IMR-90 (cell line): Measurements from ENCODE around the gene MEOX2. TPM values are rescaled to one million over a fixed set of nuclear protein-coding genes. Genes with fewer than 3 reads are reported as not detected.

Experiments used
- ATAC-seq: fragments of 200-7000 bp; cut with Tn5 transposase; 2 replicates; pipeline ENCODE4 v1.9.1; 2020; ENCODE audit warnings: low read depth, mild to moderate bottlenecking, moderate library complexity
- BruUV-seq: library from RNA; stranded (reverse); fragments of 400-500 nt; replicated peaks from 2 replicates; lab custom pipeline; 2021; lab: Mats Ljungman, UMichigan
- CTCF ChIA-PET: fragments of 300-600 bp; formaldehyde crosslinking; extraction: SDS; loops from one replicate; lab custom pipeline; 2021; ENCODE audit warnings: antibody characterized with exemption; lab: Yijun Ruan, JAX
- POLR2A ChIA-PET: fragments of 300-600 bp; sonication (Branson Sonifier 250); formaldehyde crosslinking; loops from one replicate; lab custom pipeline; 2022; ENCODE audit warnings: antibody characterized with exemption; ENCODE audit not compliant: unreplicated experiment; lab: Charles Lee
- DNase-seq: peaks from one replicate; pipeline ENCODE4 v3.0.0; 2013
- H2AFZ ChIP-seq: replicated peaks from 2 replicates; pipeline ENCODE3; 2013; ENCODE audit warnings: low read length, mild to moderate bottlenecking; ENCODE audit not compliant: poor library complexity
- H2AK5ac ChIP-seq: 2 replicates; pipeline ENCODE4 v1.6.1; 2013; ENCODE audit warnings: low read depth, low read length, inconsistent platforms
- H2AK9ac ChIP-seq: replicated peaks from 2 replicates; pipeline ENCODE3; 2013; ENCODE audit warnings: mild to moderate bottlenecking, low read depth, low read length, moderate library complexity; ENCODE audit not compliant: poor library complexity
- H2BK120ac ChIP-seq: 2 replicates; pipeline ENCODE4 v1.6.1; 2013; ENCODE audit warnings: low read depth, low read length, inconsistent platforms
- H2BK15ac ChIP-seq: 3 replicates; pipeline ENCODE4 v1.6.1; 2013; ENCODE audit warnings: low read depth, low read length, inconsistent platforms
- H2BK20ac ChIP-seq: 2 replicates; pipeline ENCODE4 v1.6.1; 2013; ENCODE audit warnings: low read depth, mild to moderate bottlenecking, inconsistent platforms, low read length, moderate library complexity
- H2BK5ac ChIP-seq: 2 replicates; pipeline ENCODE4 v1.6.1; 2013; ENCODE audit warnings: mild to moderate bottlenecking, low read depth, low read length, inconsistent platforms; ENCODE audit not compliant: poor library complexity, severe bottlenecking
- H3K14ac ChIP-seq: replicated peaks from 2 replicates; pipeline ENCODE4 v1.6.1; 2013; ENCODE audit warnings: low read depth, low read length, inconsistent platforms
- H3K18ac ChIP-seq: 2 replicates; pipeline ENCODE4 v1.6.1; 2013; ENCODE audit warnings: low read depth, low read length, control low read depth
- H3K23ac ChIP-seq: 2 replicates; pipeline ENCODE4 v1.6.1; 2013; ENCODE audit warnings: low read depth, low read length, inconsistent platforms
- H3K27ac ChIP-seq: 2 replicates; pipeline ENCODE4 v1.5.1; 2013; ENCODE audit warnings: mild to moderate bottlenecking, control low read depth, low read length; ENCODE audit not compliant: insufficient read depth
- H3K27me3 ChIP-seq: 2 replicates; pipeline ENCODE4 v1.6.1; 2013; ENCODE audit warnings: low read length; ENCODE audit not compliant: control insufficient read depth, insufficient read depth
- H3K36me3 ChIP-seq: 2 replicates; pipeline ENCODE4 v1.6.1; 2013; ENCODE audit warnings: low read length, mixed read lengths; ENCODE audit not compliant: control insufficient read depth, insufficient read depth
- H3K4ac ChIP-seq: 2 replicates; pipeline ENCODE4 v1.6.1; 2013; ENCODE audit warnings: low read depth, low read length, inconsistent platforms
- H3K4me1 ChIP-seq: 2 replicates; pipeline ENCODE4 v1.6.1; 2013; ENCODE audit warnings: low read length, mixed read lengths; ENCODE audit not compliant: control insufficient read depth, insufficient read depth
- H3K4me2 ChIP-seq: 2 replicates; pipeline ENCODE4 v1.6.1; 2013; ENCODE audit warnings: low read depth, mild to moderate bottlenecking, control low read depth, low read length, moderate library complexity
- H3K4me3 ChIP-seq: 2 replicates; pipeline ENCODE4 v1.5.1; 2013; ENCODE audit warnings: low read depth, mild to moderate bottlenecking, control low read depth, low read length, moderate library complexity; ENCODE audit not compliant: insufficient read depth
- H3K56ac ChIP-seq: 2 replicates; pipeline ENCODE4 v1.6.1; 2013; ENCODE audit warnings: low read length, inconsistent platforms; ENCODE audit not compliant: insufficient read depth; ENCODE audit errors: extremely low read depth
- H3K79me1 ChIP-seq, 2 experiments: 2 replicates each; pipeline ENCODE4 v1.6.1; 2013; ENCODE audit warnings: low read length in 2 of 2, inconsistent platforms in 1 of 2, low read depth in 1 of 2
- H3K9ac ChIP-seq: 2 replicates; pipeline ENCODE4 v1.6.1; 2013; ENCODE audit warnings: low read depth, low read length, control low read depth
- H3K9me1 ChIP-seq: 2 replicates; pipeline ENCODE4 v1.6.1; 2013; ENCODE audit warnings: low read length, inconsistent platforms; ENCODE audit not compliant: insufficient read depth
- H3K9me3 ChIP-seq: 2 replicates; pipeline ENCODE4 v1.6.1; 2013; ENCODE audit warnings: low read length; ENCODE audit not compliant: control insufficient read depth, insufficient read depth
- H4K20me1 ChIP-seq: 2 replicates; pipeline ENCODE4 v1.6.1; 2013; ENCODE audit warnings: low read length, inconsistent platforms; ENCODE audit not compliant: insufficient read depth
- H4K5ac ChIP-seq: 2 replicates; pipeline ENCODE4 v1.6.1; 2013; ENCODE audit warnings: mild to moderate bottlenecking, low read depth, low read length, control low read depth
- H4K8ac ChIP-seq, 2 experiments: 2 replicates each; pipeline ENCODE4 v1.6.1; 2013; ENCODE audit warnings: low read depth in 2 of 2, low read length in 2 of 2, control low read depth in 1 of 2, inconsistent platforms in 1 of 2
- H4K91ac ChIP-seq: 2 replicates; pipeline ENCODE4 v1.6.1; 2013; ENCODE audit warnings: low read depth, low read length, inconsistent platforms; ENCODE audit not compliant: insufficient read depth
- BHLHE40 ChIP-seq: fragments of 150-350 bp; IDR thresholded peaks from 2 replicates; pipeline ENCODE4 v1.6.1; 2016; ENCODE audit warnings: mild to moderate bottlenecking, low read depth, low read length
- CEBPB ChIP-seq: IDR thresholded peaks from 2 replicates; pipeline ENCODE4 v1.6.1; 2012; ENCODE audit warnings: low read depth, low read length, improper control_type of control experiment
- CHD1 ChIP-seq: IDR thresholded peaks from 2 replicates; pipeline ENCODE4 v1.6.1; 2012; ENCODE audit warnings: low read depth, low read length, improper control_type of control experiment
- CTCF ChIP-seq: conservative IDR thresholded peaks from 2 replicates; pipeline ENCODE4 v1.5.1; 2012; ENCODE audit warnings: mild to moderate bottlenecking, low read depth, low read length, improper control_type of control experiment
- ELK1 ChIP-seq: fragments of 150-350 bp; IDR thresholded peaks from 2 replicates; pipeline ENCODE4 v1.6.1; 2016; ENCODE audit warnings: low read depth, mild to moderate bottlenecking, low read length, moderate library complexity, borderline replicate concordance
- FOS ChIP-seq: fragments of 150-350 bp; IDR thresholded peaks from 2 replicates; pipeline ENCODE4 v1.6.1; 2016; ENCODE audit warnings: low read depth, low read length
- MAFK ChIP-seq: IDR thresholded peaks from 2 replicates; pipeline ENCODE4 v1.6.1; 2012; ENCODE audit warnings: low read depth, low read length, improper control_type of control experiment
- MAZ ChIP-seq: IDR thresholded peaks from 2 replicates; pipeline ENCODE4 v1.6.1; 2012; ENCODE audit warnings: low read depth, mild to moderate bottlenecking, low read length, improper control_type of control experiment, moderate library complexity, borderline replicate concordance
- MXI1 ChIP-seq: IDR thresholded peaks from 2 replicates; pipeline ENCODE4 v1.6.1; 2012; ENCODE audit warnings: low read depth, mild to moderate bottlenecking, low read length, moderate library complexity, borderline replicate concordance
- NFE2L2 ChIP-seq: fragments of 150-350 bp; IDR thresholded peaks from 2 replicates; pipeline ENCODE4 v1.6.1; 2016; ENCODE audit warnings: low read depth, mild to moderate bottlenecking, low read length
- POLR2A ChIP-seq: IDR thresholded peaks from 2 replicates; pipeline ENCODE4 v1.6.1; 2012; ENCODE audit warnings: mild to moderate bottlenecking, low read depth, low read length
- RAD21 ChIP-seq: IDR thresholded peaks from 2 replicates; pipeline ENCODE4 v1.6.1; 2012; ENCODE audit warnings: low read length, improper control_type of control experiment
- RCOR1 ChIP-seq: IDR thresholded peaks from 2 replicates; pipeline ENCODE4 v1.6.1; 2012; ENCODE audit warnings: mild to moderate bottlenecking, low read length, improper control_type of control experiment; ENCODE audit not compliant: insufficient replicate concordance
- RFX5 ChIP-seq: IDR thresholded peaks from 2 replicates; pipeline ENCODE4 v1.8.0; 2012; ENCODE audit warnings: low read depth, mild to moderate bottlenecking, low read length, moderate library complexity
- SMC3 ChIP-seq: fragments of 150-350 bp; IDR thresholded peaks from 2 replicates; pipeline ENCODE4 v1.6.1; 2016; ENCODE audit warnings: low read depth, mild to moderate bottlenecking, antibody characterized with exemption, low read length, moderate library complexity
- USF2 ChIP-seq: fragments of 150-350 bp; IDR thresholded peaks from 2 replicates; pipeline ENCODE4 v1.6.1; 2017; ENCODE audit warnings: mild to moderate bottlenecking, antibody characterized with exemption, low read length, low read depth
- WGBS, 2 experiments: methylation state at CpG; one replicate each; pipeline versions ENCODE4 v1.1.5 to v1.1.7; 2013; ENCODE audit warnings: missing lambda C conversion rate in 2 of 2; ENCODE audit not compliant: insufficient read length in 1 of 2; ENCODE audit errors: extremely low coverage in 2 of 2; 5-methylcytosine and 5-hydroxymethylcytosine counted together
- dilution Hi-C: fragments of 300-500 bp; cut with HindIII; formaldehyde crosslinking; loops from one replicate; pipeline ENCODE4 v1.14.3; 2018; ENCODE audit warnings: low sequenced_read_pairs; ENCODE audit not compliant: unreplicated experiment
- in situ Hi-C: fragments of 300-500 bp; cut with MboI; formaldehyde crosslinking; loops from 3 replicates; pipeline ENCODE4 v1.14.3; 2019; ENCODE audit warnings: low sequenced_read_pairs, inconsistent platforms, mixed read lengths
- intact Hi-C: fragments of 100-400 bp; cut with micrococcal nuclease; formaldehyde crosslinking; loops from 2 replicates; pipeline ENCODE4 v1.10.0; 2022
- polyA plus RNA-seq, 3 experiments: library from polyadenylated mRNA; depleted of rRNA; stranded (reverse); fragments of >200 nt; gene quantifications; 2 replicates each; pipeline ENCODE4 v1.2.3, GENCODE V29; 2012; ENCODE audit warnings: low replicate concordance in 1 of 3
- total RNA-seq: library from RNA; depleted of rRNA; stranded (reverse); fragments of >200 nt; gene quantifications from 2 replicates; pipeline ENCODE4 v1.2.3, GENCODE V29; 2012

MEOX2 gene
- total and polyA plus RNA-seq, 2 of the 4 experiments (the other 2 are of a cell fraction): under 0.01 TPM; not detected in 1

GRCh38 chr7:15648461-15648961 is 38.0 kb downstream of the MEOX2 start:
- Histone ChIP-seq H3K4me2 (no peak overlapping the region), H3K27ac (no peak overlapping the region), H2BK20ac (no peak overlapping the region), H3K23ac (no peak overlapping the region), H3K4ac (no peak overlapping the region), H3K9me1 (no peaks in the 10 kb centered on the region), H3K36me3 (no peaks in the 10 kb centered on the region), H2BK15ac (no peak overlapping the region), H3K79me1 (no peaks in the 10 kb centered on the region), H3K9ac (no peak overlapping the region), H4K5ac (no peak overlapping the region), H4K91ac (no peak overlapping the region), H3K4me3 (no peak overlapping the region), H3K27me3 (no peaks in the 10 kb centered on the region), H2BK120ac (no peak overlapping the region), H2AK5ac (no peak overlapping the region), H2AK9ac (no peak overlapping the region), H4K20me1 (no peaks in the 10 kb centered on the region), H3K14ac (no peak overlapping the region), H3K56ac (no peak overlapping the region), H2BK5ac (no peak overlapping the region), H4K8ac (no peak overlapping the region), H3K4me1 (no peaks in the 10 kb centered on the region), H3K9me3 (no peaks in the 10 kb centered on the region), H3K18ac (no peak overlapping the region), H2AFZ (no peak overlapping the region)
- no peak for ATAC-seq
- DNase-seq: no peak
- CTCF ChIA-PET: interaction anchor here (0.6 to 1.3 kb wide), 3 partner anchors 47 to 849 kb away, joined by 3 read pairs; no protein-coding TSS in a partner anchor
- WGBS, 2 experiments: no CpG with 5 or more reads among the region's 5 CpGs
- no peak for TF ChIP-seq MXI1
- TF ChIP-seq RAD21: no peak
- no peak for TF ChIP-seq MAZ
- TF ChIP-seq SMC3: no peak
- TF ChIP-seq CHD1: no peak
- no peak for TF ChIP-seq MAFK
- no peak for TF ChIP-seq CEBPB
- no peak for TF ChIP-seq USF2
- no peak for TF ChIP-seq NFE2L2
- no peak for TF ChIP-seq BHLHE40
- no peak for TF ChIP-seq FOS
- TF ChIP-seq RCOR1: no peak
- no peak for TF ChIP-seq POLR2A
- TF ChIP-seq CTCF: no peak
- no peak for TF ChIP-seq ELK1
- no peak for TF ChIP-seq RFX5
- POLR2A ChIA-PET: no interaction called here
- intact Hi-C loops (no loop called here), in situ Hi-C loops (no loop called here), dilution Hi-C loops (no loop called here)
- BruUV-seq: no TSS peak
